GM12874 (cell line): Measurements from ENCODE around the gene PROM1.

Source experiments
- CTCF ChIP-seq: IDR thresholded peaks from 2 replicates; pipeline ENCODE4 v1.5.1; 2011; ENCODE audit warnings: low read depth, mild to moderate bottlenecking, control low read depth, low read length, moderate library complexity; ENCODE audit not compliant: insufficient read depth

PROM1 gene

GRCh38 chr4:16089156-16089555 is 5.3 kb upstream of the PROM1 start:
- TF ChIP-seq CTCF, result no peak

- no peak for TF ChIP-seq CTCF
Observed at GRCh38 chr4:16088601-16089000, 4.8 kb upstream of the PROM1 start.

- no peak for TF ChIP-seq CTCF
Observed at GRCh38 chr4:16085822-16086221, 2.0 kb upstream of the PROM1 start.

GRCh38 chr4:16082426-16083240 is 1.2 kb downstream of the PROM1 start:
- TF ChIP-seq CTCF, result no peak

- TF ChIP-seq CTCF, result no peak
Observed at GRCh38 chr4:16082041-16082425, 1.8 kb downstream of the PROM1 start.

- TF ChIP-seq CTCF, result no peak
Observed at GRCh38 chr4:16079046-16079445, 4.8 kb downstream of the PROM1 start.

GRCh38 chr4:16078195-16078760 is 5.5 kb downstream of the PROM1 start:
- no peak for TF ChIP-seq CTCF
